Astrocyte (in vitro differentiated cells and primary cell): ENCODE measurements around the gene VIPAS39. TPM values are rescaled to one million over a fixed set of nuclear protein-coding genes. Genes with fewer than 3 reads are reported as not detected.

Source experiments
- DNase-seq: peaks from one replicate; pipeline ENCODE4 v3.0.0-alpha.2; 2010; ENCODE audit warnings: low read depth
- FAIRE-seq: peaks from 2 replicates; lab custom pipeline; 2011; peaks lifted over from hg19 to GRCh38; lab: Jason Lieb, UNC
- H2AFZ ChIP-seq: 2 replicates; pipeline ENCODE4 v1.6.0; 2012; ENCODE audit warnings: low read depth, low read length, inconsistent platforms
- H3K27ac ChIP-seq: 2 replicates; pipeline ENCODE4 v1.5.1; 2011; ENCODE audit warnings: low read depth, low read length, inconsistent platforms
- H3K27me3 ChIP-seq: 2 replicates; pipeline ENCODE4 v1.6.0; 2011; ENCODE audit warnings: low read length, inconsistent platforms; ENCODE audit not compliant: insufficient read depth
- H3K36me3 ChIP-seq: 2 replicates; pipeline ENCODE4 v1.5.1; 2011; ENCODE audit warnings: low read length, inconsistent platforms; ENCODE audit not compliant: insufficient read depth
- H3K4me1 ChIP-seq: 2 replicates; pipeline ENCODE4 v1.5.1; 2011; ENCODE audit warnings: low read length, inconsistent platforms; ENCODE audit not compliant: insufficient read depth
- H3K4me2 ChIP-seq: 2 replicates; pipeline ENCODE4 v1.6.0; 2012; ENCODE audit warnings: low read length, inconsistent platforms
- H3K4me3 ChIP-seq: 2 replicates; pipeline ENCODE4 v1.5.1; 2011; ENCODE audit warnings: low read depth, mild to moderate bottlenecking, low read length, inconsistent platforms; ENCODE audit not compliant: insufficient read depth
- H3K79me2 ChIP-seq: 2 replicates; pipeline ENCODE4 v1.6.0; 2012; ENCODE audit warnings: mild to moderate bottlenecking, low read length, inconsistent platforms; ENCODE audit not compliant: insufficient read depth
- H3K9ac ChIP-seq: 2 replicates; pipeline ENCODE4 v1.6.0; 2012; ENCODE audit warnings: mild to moderate bottlenecking, low read length, inconsistent platforms
- H3K9me3 ChIP-seq: 2 replicates; pipeline ENCODE4 v1.5.1; 2012; ENCODE audit warnings: low read depth, mild to moderate bottlenecking, low read length, inconsistent platforms; ENCODE audit not compliant: insufficient read depth
- H4K20me1 ChIP-seq: 2 replicates; pipeline ENCODE4 v1.6.0; 2012; ENCODE audit warnings: low read length, inconsistent platforms; ENCODE audit not compliant: insufficient read depth
- H3K27ac Mint-ChIP-seq: one replicate; pipeline ENCODE4 v1.8.0; 2021; ENCODE audit warnings: mild to moderate bottlenecking, mixed read lengths; ENCODE audit not compliant: unreplicated experiment
- H3K27me3 Mint-ChIP-seq: one replicate; pipeline ENCODE4 v1.8.0; 2021; ENCODE audit warnings: low read depth, mixed read lengths; ENCODE audit not compliant: unreplicated experiment
- H3K36me3 Mint-ChIP-seq: one replicate; pipeline ENCODE4 v1.8.0; 2021; ENCODE audit warnings: low read depth, mixed read lengths; ENCODE audit not compliant: unreplicated experiment
- H3K4me1 Mint-ChIP-seq: one replicate; pipeline ENCODE4 v1.8.0; 2021; ENCODE audit warnings: low read depth, mixed read lengths; ENCODE audit not compliant: unreplicated experiment
- H3K4me3 Mint-ChIP-seq: one replicate; pipeline ENCODE4 v1.8.0; 2021; ENCODE audit warnings: mild to moderate bottlenecking, moderate library complexity, mixed read lengths; ENCODE audit not compliant: unreplicated experiment
- H3K9me3 Mint-ChIP-seq: one replicate; pipeline ENCODE4 v1.8.0; 2021; ENCODE audit warnings: mild to moderate bottlenecking, mixed read lengths; ENCODE audit not compliant: unreplicated experiment
- CTCF ChIP-seq: IDR thresholded peaks from 2 replicates; pipeline ENCODE4 v1.5.1; 2011; ENCODE audit warnings: low read depth, mild to moderate bottlenecking, inconsistent platforms, low read length, moderate library complexity; ENCODE audit not compliant: insufficient read depth
- EZH2 ChIP-seq: IDR thresholded peaks from 2 replicates; pipeline ENCODE4 v1.6.1; 2012; ENCODE audit warnings: mild to moderate bottlenecking, low read length, inconsistent platforms; ENCODE audit not compliant: insufficient read depth
- total RNA-seq: library from RNA; stranded (reverse); gene quantifications from 2 replicates; pipeline ENCODE4 v1.2.1, GENCODE V29; 2021

The VIPAS39 gene
- total RNA-seq, 1 donor from 2014 or later: 22.9 TPM

DNA sequence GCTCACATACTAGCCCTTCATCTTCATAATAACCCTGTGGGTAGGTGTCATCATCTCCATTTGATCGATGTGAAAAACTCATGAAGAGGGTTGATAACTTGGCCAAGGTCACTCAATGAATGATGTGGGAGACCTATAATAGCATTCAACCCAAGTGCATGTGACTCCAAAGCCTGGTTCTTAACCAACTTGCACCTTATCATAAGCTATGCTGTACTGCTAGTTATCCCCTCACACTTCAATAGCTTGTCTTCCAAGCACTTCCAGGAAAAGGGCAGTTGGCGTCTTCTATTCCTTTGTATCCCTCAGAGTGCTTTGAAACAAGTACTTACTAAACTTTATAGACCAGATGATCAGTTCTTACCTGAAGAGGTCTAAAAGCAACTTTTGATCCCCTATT is 15.2 kb downstream of the VIPAS39 start:
- no peaks in the 10 kb centered on the region for H4K20me1 ChIP-seq
- H3K36me3 ChIP-seq: peaks cover 26% of the 10 kb centered on the region
- H3K9me3 Mint-ChIP-seq: no peaks in the 10 kb centered on the region
- no peak for TF ChIP-seq CTCF
- no peaks in the 10 kb centered on the region for H3K79me2 ChIP-seq
- no peak overlapping the region for H3K4me3 ChIP-seq
- no peaks in the 10 kb centered on the region for H3K27me3 Mint-ChIP-seq
- no peak overlapping the region for H3K4me2 ChIP-seq
- no peak overlapping the region for H3K9ac ChIP-seq
- H3K4me3 Mint-ChIP-seq: no peak overlapping the region
- no peak overlapping the region for H2AFZ ChIP-seq
- no peak for FAIRE-seq
- H3K27me3 ChIP-seq: no peaks in the 10 kb centered on the region
- H3K9me3 ChIP-seq: no peaks in the 10 kb centered on the region
- H3K27ac ChIP-seq: no peak overlapping the region
- DNase-seq: no peak
- H3K36me3 Mint-ChIP-seq: peaks cover 21% of the 10 kb centered on the region
- H3K4me1 Mint-ChIP-seq: no peaks in the 10 kb centered on the region
- no peak overlapping the region for H3K27ac Mint-ChIP-seq
- H3K4me1 ChIP-seq: no peaks in the 10 kb centered on the region

GRCh38 chr14:77439861-77440260 is 17.5 kb downstream of the VIPAS39 start:
- Histone ChIP-seq H3K27ac (no peak overlapping the region), H2AFZ (no peak overlapping the region), H3K9me3 (no peaks in the 10 kb centered on the region), H3K36me3 (peaks cover 34% of the 10 kb centered on the region), H3K79me2 (no peaks in the 10 kb centered on the region), H4K20me1 (no peaks in the 10 kb centered on the region), H3K27me3 (no peaks in the 10 kb centered on the region), H3K4me1 (no peaks in the 10 kb centered on the region), H3K9ac (no peak overlapping the region), H3K4me3 (no peak overlapping the region), H3K4me2 (no peak overlapping the region)
- no peak for TF ChIP-seq CTCF
- no peak for TF ChIP-seq EZH2
- H3K4me1 Mint-ChIP-seq: peaks cover 8% of the 10 kb centered on the region
- H3K27me3 Mint-ChIP-seq: no peaks in the 10 kb centered on the region
- FAIRE-seq (no peak), DNase-seq (no peak)
- H3K36me3 Mint-ChIP-seq: peaks cover 30% of the 10 kb centered on the region
- H3K27ac Mint-ChIP-seq: no peak overlapping the region
- H3K9me3 Mint-ChIP-seq: no peaks in the 10 kb centered on the region
- no peak overlapping the region for H3K4me3 Mint-ChIP-seq

DNA sequence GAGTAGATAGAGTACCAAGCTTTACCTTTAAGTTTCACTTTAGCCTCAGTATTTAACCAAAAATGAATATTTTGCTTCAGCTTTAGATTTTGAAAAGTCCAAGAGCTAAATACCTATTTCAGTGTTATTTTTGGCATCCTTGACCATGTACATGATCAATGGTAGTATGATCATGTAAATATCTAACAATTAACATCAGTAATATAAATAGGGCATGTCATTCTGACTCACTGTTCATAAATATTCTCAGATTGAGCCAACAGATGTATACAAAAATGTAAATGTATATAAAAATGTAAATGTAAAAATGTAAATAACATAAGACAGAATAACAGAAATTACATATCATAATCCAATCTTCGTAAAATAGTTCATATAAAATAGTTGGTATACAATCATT is 18.8 kb downstream of the VIPAS39 start:
- Histone ChIP-seq H3K27me3 (no peaks in the 10 kb centered on the region), H2AFZ (no peak overlapping the region), H3K79me2 (no peaks in the 10 kb centered on the region), H3K27ac (no peak overlapping the region), H3K4me3 (no peak overlapping the region), H3K9ac (no peak overlapping the region), H4K20me1 (no peaks in the 10 kb centered on the region), H3K4me1 (no peaks in the 10 kb centered on the region), H3K4me2 (no peak overlapping the region), H3K36me3 (peaks cover 38% of the 10 kb centered on the region), H3K9me3 (no peaks in the 10 kb centered on the region)
- H3K9me3 Mint-ChIP-seq: no peaks in the 10 kb centered on the region
- H3K27me3 Mint-ChIP-seq: no peaks in the 10 kb centered on the region
- no peak overlapping the region for H3K27ac Mint-ChIP-seq
- DNase-seq: no peak
- no peak overlapping the region for H3K4me3 Mint-ChIP-seq
- peaks cover 32% of the 10 kb centered on the region for H3K36me3 Mint-ChIP-seq
- H3K4me1 Mint-ChIP-seq: peaks cover 8% of the 10 kb centered on the region
- no peak for FAIRE-seq
- TF ChIP-seq EZH2: no peak
- no peak for TF ChIP-seq CTCF
